Subcutaneous abdominal adipose tissue (tissue), 5 donors: ENCODE results near the gene KDM1B.
A peak's percentile ranks its signal among the peaks of the same experiment; 100 is the strongest.

Experiments
- H3K27ac ChIP-seq: one replicate; pipeline ENCODE4 v1.7.0; 2013; ENCODE audit warnings: low read depth, mild to moderate bottlenecking, inconsistent platforms, low read length, moderate library complexity
- H3K27me3 ChIP-seq, 5 donors: one replicate each; pipeline ENCODE4 v1.7.0; 2013; ENCODE audit warnings: low read length in 5 of 5, inconsistent platforms in 1 of 5; ENCODE audit not compliant: control insufficient read depth in 5 of 5, insufficient read depth in 4 of 5
- H3K36me3 ChIP-seq, 5 donors: one replicate each; pipeline ENCODE4 v1.7.0; 2013; ENCODE audit warnings: low read length in 5 of 5; ENCODE audit not compliant: control insufficient read depth in 5 of 5, insufficient read depth in 5 of 5
- H3K4me1 ChIP-seq, 5 donors: one replicate each; pipeline ENCODE4 v1.7.0; 2013; ENCODE audit warnings: low read length in 5 of 5, mild to moderate bottlenecking in 3 of 5, moderate library complexity in 1 of 5; ENCODE audit not compliant: control insufficient read depth in 5 of 5, insufficient read depth in 5 of 5
- H3K4me3 ChIP-seq, 5 donors: one replicate each; pipeline ENCODE4 v1.7.0; 2013; ENCODE audit warnings: low read length in 5 of 5, low read depth in 1 of 5
- H3K9ac ChIP-seq, 5 donors: one replicate each; pipeline ENCODE4 v1.7.0; 2013; ENCODE audit warnings: low read length in 5 of 5, mild to moderate bottlenecking in 4 of 5, moderate library complexity in 3 of 5
- H3K9me3 ChIP-seq, 5 donors: one replicate each; pipeline ENCODE4 v1.7.0; 2013; ENCODE audit warnings: low read length in 5 of 5; ENCODE audit not compliant: control insufficient read depth in 5 of 5
- donor health status: healthy.
- donor health status: healthy.
- donor health status: healthy.
- donor health status: healthy.
- donor health status: healthy.

The KDM1B gene

GRCh38 chr6:18122128-18123093 is 32.8 kb upstream of the KDM1B start, which contains the start of gene NHLRC1:
TSS of gene NHLRC1 (minus strand) at chr6:18122677. CDS start at chr6:18122606, 71 bp downstream.
- H3K9ac ChIP-seq, result peak within 1 kb of the TSS in 4 of 5 donors; percentile 38 to 68 (median 54)
- no peaks in the 10 kb centered on the region for H3K36me3 ChIP-seq
- H3K27me3 ChIP-seq, result no peaks in the 10 kb centered on the region
- H3K9me3 ChIP-seq, result peaks cover 0 to 5% (median 0%) of the 10 kb centered on the region in 5 donors
- peaks cover 0 to 22% (median 14%) of the 10 kb centered on the region in 5 donors for H3K4me1 ChIP-seq
- H3K4me3 ChIP-seq, result peak within 1 kb of the TSS; percentile 68 to 82 (median 76)
- H3K27ac ChIP-seq, result no peak within 1 kb of the TSS

- Histone ChIP-seq H3K36me3 (peaks cover 0 to 4% (median 0%) of the 10 kb centered on the region in 5 donors), H3K4me1 (peaks cover 0 to 17% (median 14%) of the 10 kb centered on the region in 5 donors), H3K9me3 (no peaks in the 10 kb centered on the region), H3K27ac (no peak overlapping the region), H3K27me3 (no peaks in the 10 kb centered on the region), H3K4me3 (no peak overlapping the region), H3K9ac (no peak overlapping the region)
These were observed 29.1 kb upstream of the KDM1B start for GRCh38 chr6:18126121-18126520.

GRCh38 chr6:18132346-18132745 is 22.9 kb upstream of the KDM1B start:
- Histone ChIP-seq H3K27ac (no peak overlapping the region), H3K4me1 (no peaks in the 10 kb centered on the region), H3K9me3 (no peaks in the 10 kb centered on the region), H3K4me3 (no peak overlapping the region), H3K27me3 (no peaks in the 10 kb centered on the region), H3K36me3 (peaks cover 3 to 22% (median 7%) of the 10 kb centered on the region in 5 donors), H3K9ac (no peak overlapping the region)

- Histone ChIP-seq H3K4me3 (no peak overlapping the region), H3K9ac (no peak overlapping the region), H3K4me1 (no peaks in the 10 kb centered on the region), H3K9me3 (no peaks in the 10 kb centered on the region), H3K27me3 (no peaks in the 10 kb centered on the region), H3K36me3 (peaks cover 3 to 35% (median 10%) of the 10 kb centered on the region in 5 donors), H3K27ac (no peak overlapping the region)
These were observed 20.1 kb upstream of the KDM1B start for GRCh38 chr6:18135171-18135570.

GRCh38 chr6:18136260-18136659 is 19.0 kb upstream of the KDM1B start:
- no peak overlapping the region for H3K27ac ChIP-seq
- H3K4me1 ChIP-seq, result no peaks in the 10 kb centered on the region
- H3K36me3 ChIP-seq, result peaks cover 3 to 40% (median 12%) of the 10 kb centered on the region in 5 donors
- no peak overlapping the region for H3K9ac ChIP-seq
- no peaks in the 10 kb centered on the region for H3K9me3 ChIP-seq
- H3K27me3 ChIP-seq, result no peaks in the 10 kb centered on the region
- no peak overlapping the region for H3K4me3 ChIP-seq

- Histone ChIP-seq H3K9me3 (no peaks in the 10 kb centered on the region), H3K36me3 (peaks cover 10 to 45% (median 22%) of the 10 kb centered on the region in 5 donors)
These were observed 16.3 kb upstream of the KDM1B start for GRCh38 chr6:18138906-18139305.

GRCh38 chr6:18139935-18140621 is 15.1 kb upstream of the KDM1B start:
- H3K9ac ChIP-seq, result no peak overlapping the region
- H3K9me3 ChIP-seq, result no peaks in the 10 kb centered on the region
- no peaks in the 10 kb centered on the region for H3K4me1 ChIP-seq
- no peak overlapping the region for H3K4me3 ChIP-seq
- peaks cover 9 to 41% (median 20%) of the 10 kb centered on the region in 5 donors for H3K36me3 ChIP-seq
- H3K27ac ChIP-seq, result no peak overlapping the region
- H3K27me3 ChIP-seq, result no peaks in the 10 kb centered on the region

More at GRCh38 chr6:18138906-18139305, 16.3 kb upstream of the KDM1B start:
- no peaks in the 10 kb centered on the region for H3K27me3 ChIP-seq
- H3K9ac ChIP-seq, result no peak overlapping the region
- no peak overlapping the region for H3K4me3 ChIP-seq
- H3K27ac ChIP-seq, result no peak overlapping the region
- no peaks in the 10 kb centered on the region for H3K4me1 ChIP-seq

GRCh38 chr6:18141805-18142590 is 13.2 kb upstream of the KDM1B start:
- H3K9me3 ChIP-seq, result no peaks in the 10 kb centered on the region
- H3K27ac ChIP-seq, result no peak overlapping the region
- H3K4me3 ChIP-seq, result no peak overlapping the region
- peaks cover 7 to 38% (median 19%) of the 10 kb centered on the region in 5 donors for H3K36me3 ChIP-seq
- no peak overlapping the region for H3K9ac ChIP-seq
- H3K4me1 ChIP-seq, result no peaks in the 10 kb centered on the region
- no peaks in the 10 kb centered on the region for H3K27me3 ChIP-seq

- H3K4me3 ChIP-seq, result no peak overlapping the region
- H3K9me3 ChIP-seq, result no peaks in the 10 kb centered on the region
- peaks cover 7 to 38% (median 19%) of the 10 kb centered on the region in 5 donors for H3K36me3 ChIP-seq
- no peak overlapping the region for H3K27ac ChIP-seq
- no peaks in the 10 kb centered on the region for H3K27me3 ChIP-seq
- no peaks in the 10 kb centered on the region for H3K4me1 ChIP-seq
- H3K9ac ChIP-seq, result no peak overlapping the region
These were observed 12.7 kb upstream of the KDM1B start for GRCh38 chr6:18142591-18142861.
